ENCODE data around the gene SIL1.

Gene SIL1

GRCh38 chr5:138981586-138981985, 216.6 kb downstream of the SIL1 start:
- no peak for DNase-seq (ENCODE audit: low read depth)
- no peak overlapping the region for H3K4me3 ChIP-seq (ENCODE audit: low read depth, low read length)
- no peak for TF ChIP-seq CTCF (IDR thresholded peaks at IDR 0.05; ENCODE audit: low read depth, low read length, missing control alignments)
- in situ Hi-C loops (cut with HindIII; ENCODE audit: low sequenced_read_pairs) = no loop called here

GRCh38 chr5:138981131-138981530, 217.0 kb downstream of the SIL1 start:
- in situ Hi-C loops (cut with HindIII; ENCODE audit: low sequenced_read_pairs) = no loop called here
- no peak overlapping the region for H3K4me3 ChIP-seq (ENCODE audit: low read depth, low read length)
- no peak for TF ChIP-seq CTCF (IDR thresholded peaks at IDR 0.05; ENCODE audit: low read depth, low read length, missing control alignments)
- peak; percentile 33 for DNase-seq (ENCODE audit: low read depth)

GRCh38 chr5:138980441-138980840, 217.7 kb downstream of the SIL1 start:
- no peak for DNase-seq (ENCODE audit: low read depth)
- in situ Hi-C loops (cut with HindIII; ENCODE audit: low sequenced_read_pairs) = no loop called here
- no peak overlapping the region for H3K4me3 ChIP-seq (ENCODE audit: low read depth, low read length)
- no peak for TF ChIP-seq CTCF (IDR thresholded peaks at IDR 0.05; ENCODE audit: low read depth, low read length, missing control alignments)

- DNase-seq (ENCODE audit: low read depth) = no peak
- no peak for TF ChIP-seq CTCF (IDR thresholded peaks at IDR 0.05; ENCODE audit: low read depth, low read length, missing control alignments)
- in situ Hi-C loops (cut with HindIII; ENCODE audit: low sequenced_read_pairs) = no loop called here
- H3K4me3 ChIP-seq (ENCODE audit: low read depth, low read length) = no peak overlapping the region
These were observed 218.4 kb downstream of the SIL1 start for GRCh38 chr5:138979684-138980280.

GRCh38 chr5:138978581-138978980, 219.6 kb downstream of the SIL1 start:
- no peak overlapping the region for H3K4me3 ChIP-seq (ENCODE audit: low read depth, low read length)
- no peak for TF ChIP-seq CTCF (IDR thresholded peaks at IDR 0.05; ENCODE audit: low read depth, low read length, missing control alignments)
- DNase-seq (ENCODE audit: low read depth) = no peak
- in situ Hi-C loops (cut with HindIII; ENCODE audit: low sequenced_read_pairs) = no loop called here

GRCh38 chr5:138978080-138978479, 220.1 kb downstream of the SIL1 start:
- TF ChIP-seq CTCF (IDR thresholded peaks at IDR 0.05; ENCODE audit: low read depth, low read length, missing control alignments) = no peak
- no peak overlapping the region for H3K4me3 ChIP-seq (ENCODE audit: low read depth, low read length)
- DNase-seq (ENCODE audit: low read depth) = no peak
- in situ Hi-C loops (cut with HindIII; ENCODE audit: low sequenced_read_pairs) = no loop called here

Data from astrocyte of the cerebellum (primary cell).